GM21619 (cell line): ENCODE results near the gene SPATA13.
"Not testable (repeated sequence)": the region's sequence is repeated elsewhere in the genome, so short reads cannot be mapped to it uniquely, and the experiment has no call there.

ENCODE experiments used
- ATAC-seq: cut with Tn5 transposase; IDR thresholded peaks from one replicate; pipeline ENCODE4 v1.9.1; 2021; ENCODE audit not compliant: unreplicated experiment

The SPATA13 gene

GRCh38 chr13:24194447-24194846 is 33.9 kb downstream of the SPATA13 start:
- no peak for ATAC-seq

GRCh38 chr13:24195626-24196025 is 35.1 kb downstream of the SPATA13 start:
- ATAC-seq: no peak

GRCh38 chr13:24196593-24197197 is 36.2 kb downstream of the SPATA13 start:
- no peak for ATAC-seq

GRCh38 chr13:24199016-24199415 is 38.5 kb downstream of the SPATA13 start:
- ATAC-seq: no peak

- ATAC-seq: no peak
Observed at GRCh38 chr13:24202215-24202614, 41.7 kb downstream of the SPATA13 start.

- ATAC-seq: no peak
Observed at GRCh38 chr13:24203273-24203672, 42.8 kb downstream of the SPATA13 start.

GRCh38 chr13:24203811-24204210 is 43.3 kb downstream of the SPATA13 start:
- peak; percentile 54 for ATAC-seq

GRCh38 chr13:24205076-24205475 is 44.6 kb downstream of the SPATA13 start:
- not testable (repeated sequence) for ATAC-seq

GRCh38 chr13:24207841-24208667 is 47.5 kb downstream of the SPATA13 start:
- no peak for ATAC-seq

- no peak for ATAC-seq
Observed at GRCh38 chr13:24209138-24209537, 48.6 kb downstream of the SPATA13 start.

GRCh38 chr13:24212254-24212653 is 51.7 kb downstream of the SPATA13 start:
- ATAC-seq: no peak

- ATAC-seq: no peak
Observed at GRCh38 chr13:24212674-24213073, 52.2 kb downstream of the SPATA13 start.

- no peak for ATAC-seq
Observed at GRCh38 chr13:24213932-24214331, 53.4 kb downstream of the SPATA13 start.

GRCh38 chr13:24214528-24214927 is 54.0 kb downstream of the SPATA13 start:
- ATAC-seq: peak; percentile 35

- peak; percentile 70 for ATAC-seq
Observed at GRCh38 chr13:24215126-24215525, 54.6 kb downstream of the SPATA13 start.

- ATAC-seq: no peak
Observed at GRCh38 chr13:24215732-24216131, 55.2 kb downstream of the SPATA13 start.

- ATAC-seq: no peak
Observed at GRCh38 chr13:24216176-24216575, 55.7 kb downstream of the SPATA13 start.

- ATAC-seq: not testable (repeated sequence)
Observed at GRCh38 chr13:24216779-24217178, 56.3 kb downstream of the SPATA13 start.

- ATAC-seq: peak; percentile 31
Observed at GRCh38 chr13:24217601-24218281, 57.2 kb downstream of the SPATA13 start.

- no peak for ATAC-seq
Observed at GRCh38 chr13:24218338-24218737, 57.8 kb downstream of the SPATA13 start.

GRCh38 chr13:24218977-24219376 is 58.5 kb downstream of the SPATA13 start:
- no peak for ATAC-seq
